Measurements from ENCODE around the gene ATP6V0A1.
A peak's percentile ranks its signal among the peaks of the same experiment; 100 is the strongest.
"Not testable (repeated sequence)": the region's sequence is repeated elsewhere in the genome, so short reads cannot be mapped to it uniquely, and the experiment has no call there.

The ATP6V0A1 gene

GRCh38 chr17:42477173-42477572, 18.5 kb downstream of the ATP6V0A1 start:
- DNase-seq (ENCODE audit: low spot score) = no peak

- not testable (repeated sequence) for DNase-seq (ENCODE audit: low spot score)
Measured at GRCh38 chr17:42477824-42478223, 19.1 kb downstream of the ATP6V0A1 start.

- peak; percentile 89 for DNase-seq (ENCODE audit: low spot score)
Measured at GRCh38 chr17:42484304-42484703, 25.6 kb downstream of the ATP6V0A1 start.

- DNase-seq (ENCODE audit: low spot score) = no peak
Measured at GRCh38 chr17:42485680-42486079, 27.0 kb downstream of the ATP6V0A1 start.

GRCh38 chr17:42488032-42488431, 29.4 kb downstream of the ATP6V0A1 start:
- DNase-seq (ENCODE audit: low spot score) = no peak

GRCh38 chr17:42493319-42493718, 34.6 kb downstream of the ATP6V0A1 start:
- DNase-seq (ENCODE audit: low spot score) = no peak

- DNase-seq (ENCODE audit: low spot score) = no peak
Measured at GRCh38 chr17:42494673-42495072, 36.0 kb downstream of the ATP6V0A1 start.

GRCh38 chr17:42498828-42499227, 40.1 kb downstream of the ATP6V0A1 start:
- no peak for DNase-seq (ENCODE audit: low spot score)

GRCh38 chr17:42502091-42502490, 43.4 kb downstream of the ATP6V0A1 start:
- DNase-seq (ENCODE audit: low spot score) = no peak

- DNase-seq (ENCODE audit: low spot score) = no peak
Measured at GRCh38 chr17:42502926-42503325, 44.2 kb downstream of the ATP6V0A1 start.

GRCh38 chr17:42507671-42508070, 49.0 kb downstream of the ATP6V0A1 start:
- no peak for DNase-seq (ENCODE audit: low spot score)

GRCh38 chr17:42508426-42509165, 49.9 kb downstream of the ATP6V0A1 start:
- DNase-seq (ENCODE audit: low spot score) = no peak

GRCh38 chr17:42509409-42509808, 50.7 kb downstream of the ATP6V0A1 start:
- no peak for DNase-seq (ENCODE audit: low spot score)

- no peak for DNase-seq (ENCODE audit: low spot score)
Measured at GRCh38 chr17:42509841-42510240, 51.2 kb downstream of the ATP6V0A1 start.

- DNase-seq (ENCODE audit: low spot score) = no peak
Measured at GRCh38 chr17:42512246-42512645, 53.6 kb downstream of the ATP6V0A1 start.

- DNase-seq (ENCODE audit: low spot score) = no peak
Measured at GRCh38 chr17:42512733-42513251, 54.1 kb downstream of the ATP6V0A1 start.

- no peak for DNase-seq (ENCODE audit: low spot score)
Measured at GRCh38 chr17:42513686-42514085, 55.0 kb downstream of the ATP6V0A1 start.

GRCh38 chr17:42514279-42514678, 55.6 kb downstream of the ATP6V0A1 start:
- no peak for DNase-seq (ENCODE audit: low spot score)

- DNase-seq (ENCODE audit: low spot score) = no peak
Measured at GRCh38 chr17:42514867-42515266, 56.2 kb downstream of the ATP6V0A1 start.

- DNase-seq (ENCODE audit: low spot score) = peak; percentile 74
Measured at GRCh38 chr17:42517516-42517915, 58.8 kb downstream of the ATP6V0A1 start.

GRCh38 chr17:42518046-42518754, 59.5 kb downstream of the ATP6V0A1 start:
- DNase-seq (ENCODE audit: low spot score) = no peak

- no peak for DNase-seq (ENCODE audit: low spot score)
Measured at GRCh38 chr17:42518755-42519545, 60.3 kb downstream of the ATP6V0A1 start.

All from activated CD4-positive, alpha-beta T cell treated with anti-CD3 and anti-CD28 coated beads, Interleukin-2, Interleukin-4, amounts not matched to agents 100 ng/mL and 50 ng/mL, durations not matched to agents 16 hours and 8 hours (primary cell).